ENCODE data around the gene PIR. TPM values are rescaled to one million over a fixed set of nuclear protein-coding genes. Genes with fewer than 3 reads are reported as not detected.

Gene PIR
- total RNA-seq, 1 experiment from 2014 or later, result 27.5 TPM

DNA sequence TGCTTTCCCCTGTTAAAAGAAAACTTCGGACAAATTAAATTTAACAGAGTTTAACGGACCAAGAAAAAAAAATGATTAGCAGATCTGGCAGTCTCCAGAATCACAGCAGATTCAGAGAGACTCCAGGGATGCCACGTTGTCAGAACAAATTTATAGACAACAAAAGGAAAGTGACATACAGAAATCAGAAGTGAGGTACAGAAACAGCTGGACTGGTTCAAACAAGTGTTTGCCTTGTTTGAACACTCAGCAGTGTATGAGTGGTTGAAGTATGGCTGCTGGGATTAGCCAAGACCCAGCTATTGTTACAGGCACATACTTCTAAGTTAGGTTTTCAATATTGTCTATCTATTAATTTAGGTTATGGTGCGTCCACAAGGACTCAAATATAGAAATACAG, 19.1 kb downstream of the PIR start:
- H3K27ac ChIP-seq (ENCODE audit: low read depth, low read length), result no peak overlapping the region
- H3K9ac ChIP-seq (ENCODE audit: low read length), result no peak overlapping the region
- ChIA-PET RAD21 (ENCODE audit: low non-redundant PET in 1 of 2, low total read pairs in 2 of 2, uncharacterized antibody in 2 of 2, unreplicated experiment in 2 of 2) (no interaction called here), CTCF (no interaction called here), POLR2A (no interaction called here)
- H2AFZ ChIP-seq (ENCODE audit: low read depth, low read length, poor library complexity, severe bottlenecking), result no peak overlapping the region
- DNase-seq (ENCODE audit: low read depth, low spot score), result no peak
- intact Hi-C loops (cut with micrococcal nuclease), result loop anchor here (5.0 kb wide), 1 partner anchor 172 kb away; no protein-coding TSS in a partner anchor
- TF ChIP-seq ZFX (IDR thresholded peaks at IDR 0.05), result no peak
- TF ChIP-seq, protein P1, sequence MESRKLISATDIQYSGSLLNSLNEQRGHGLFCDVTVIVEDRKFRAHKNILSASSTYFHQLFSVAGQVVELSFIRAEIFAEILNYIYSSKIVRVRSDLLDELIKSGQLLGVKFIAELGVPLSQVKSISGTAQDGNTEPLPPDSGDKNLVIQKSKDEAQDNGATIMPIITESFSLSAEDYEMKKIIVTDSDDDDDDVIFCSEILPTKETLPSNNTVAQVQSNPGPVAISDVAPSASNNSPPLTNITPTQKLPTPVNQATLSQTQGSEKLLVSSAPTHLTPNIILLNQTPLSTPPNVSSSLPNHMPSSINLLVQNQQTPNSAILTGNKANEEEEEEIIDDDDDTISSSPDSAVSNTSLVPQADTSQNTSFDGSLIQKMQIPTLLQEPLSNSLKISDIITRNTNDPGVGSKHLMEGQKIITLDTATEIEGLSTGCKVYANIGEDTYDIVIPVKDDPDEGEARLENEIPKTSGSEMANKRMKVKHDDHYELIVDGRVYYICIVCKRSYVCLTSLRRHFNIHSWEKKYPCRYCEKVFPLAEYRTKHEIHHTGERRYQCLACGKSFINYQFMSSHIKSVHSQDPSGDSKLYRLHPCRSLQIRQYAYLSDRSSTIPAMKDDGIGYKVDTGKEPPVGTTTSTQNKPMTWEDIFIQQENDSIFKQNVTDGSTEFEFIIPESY (IDR thresholded peaks at IDR 0.05; ENCODE audit: extremely low read depth, insufficient replicate concordance, low read length), result no peak
- H3K9me3 ChIP-seq (ENCODE audit: control insufficient read depth in 1 of 2, insufficient read depth in 1 of 2, low read depth in 1 of 2, low read length in 2 of 2), result no peaks in the 10 kb centered on the region
- no peak for ATAC-seq
- peaks cover 0 to 12% of the 10 kb centered on the region in 2 experiments; a peak in 1 of 4 replicates for H3K4me1 ChIP-seq (ENCODE audit: control insufficient read depth in 1 of 2, insufficient read depth in 2 of 2, low read length in 2 of 2)
- H3K36me3 ChIP-seq (ENCODE audit: control insufficient read depth in 1 of 2, insufficient read depth in 2 of 2, low read length in 2 of 2), result no peaks in the 10 kb centered on the region
- no peaks in the 10 kb centered on the region for H3K79me2 ChIP-seq (ENCODE audit: insufficient read depth, low read length)
- no peaks in the 10 kb centered on the region for H4K20me1 ChIP-seq (ENCODE audit: insufficient read depth)
- no peak overlapping the region for H3K4me3 ChIP-seq (replicated peaks in 1 of 2; ENCODE audit: low read depth in 1 of 2, low read length in 2 of 2)
- BruUV-seq (replicated peaks), result no TSS peak
- H3K9me2 ChIP-seq (ENCODE audit: insufficient read depth), result no peaks in the 10 kb centered on the region
- H3K27me3 ChIP-seq (ENCODE audit: insufficient read depth, low read length), result no peaks in the 10 kb centered on the region
- H3K4me2 ChIP-seq (ENCODE audit: low read length), result no peak overlapping the region

DNA sequence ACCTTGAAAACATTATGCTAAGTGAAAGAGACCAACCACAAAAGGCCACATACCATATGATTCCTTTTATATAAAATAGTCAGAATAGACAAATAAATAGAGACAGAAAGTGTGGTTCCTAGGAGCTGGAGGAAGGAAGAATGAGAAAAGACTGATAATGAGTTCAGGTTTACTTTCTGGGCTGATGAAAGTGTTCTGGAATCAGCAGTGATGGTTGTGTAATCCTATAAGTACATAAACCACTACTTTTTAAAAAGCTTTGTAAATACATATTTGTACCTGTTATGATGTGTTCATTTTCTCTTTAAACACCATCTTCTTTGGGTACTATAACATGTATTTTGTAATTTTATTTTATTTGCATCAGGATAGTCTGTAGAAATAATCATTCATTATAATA, 20.6 kb downstream of the PIR start:
- H3K9ac ChIP-seq (ENCODE audit: low read length), result no peak overlapping the region
- intact Hi-C loops (cut with micrococcal nuclease), result loop anchor here (5.0 kb wide), 1 partner anchor 170 kb away; no protein-coding TSS in a partner anchor
- H3K27ac ChIP-seq (ENCODE audit: low read depth, low read length), result no peak overlapping the region
- no peak for DNase-seq (ENCODE audit: low read depth, low spot score)
- no peak overlapping the region for H2AFZ ChIP-seq (ENCODE audit: low read depth, low read length, poor library complexity, severe bottlenecking)
- H3K79me2 ChIP-seq (ENCODE audit: insufficient read depth, low read length), result no peaks in the 10 kb centered on the region
- ChIA-PET RAD21 (ENCODE audit: low non-redundant PET in 1 of 2, low total read pairs in 2 of 2, uncharacterized antibody in 2 of 2, unreplicated experiment in 2 of 2) (no interaction called here), POLR2A (no interaction called here), CTCF (no interaction called here)
- no peak for ATAC-seq
- no TSS peak for BruUV-seq (replicated peaks)
- peaks cover 0 to 12% of the 10 kb centered on the region in 2 experiments; a peak in 1 of 4 replicates for H3K4me1 ChIP-seq (ENCODE audit: control insufficient read depth in 1 of 2, insufficient read depth in 2 of 2, low read length in 2 of 2)
- no peaks in the 10 kb centered on the region for H3K27me3 ChIP-seq (ENCODE audit: insufficient read depth, low read length)
- H3K9me3 ChIP-seq (ENCODE audit: control insufficient read depth in 1 of 2, insufficient read depth in 1 of 2, low read depth in 1 of 2, low read length in 2 of 2), result no peaks in the 10 kb centered on the region
- no peak overlapping the region for H3K4me3 ChIP-seq (replicated peaks in 1 of 2; ENCODE audit: low read depth in 1 of 2, low read length in 2 of 2)
- no peaks in the 10 kb centered on the region for H4K20me1 ChIP-seq (ENCODE audit: insufficient read depth)
- H3K36me3 ChIP-seq (ENCODE audit: control insufficient read depth in 1 of 2, insufficient read depth in 2 of 2, low read length in 2 of 2), result no peaks in the 10 kb centered on the region
- H3K9me2 ChIP-seq (ENCODE audit: insufficient read depth), result no peaks in the 10 kb centered on the region
- H3K4me2 ChIP-seq (ENCODE audit: low read length), result no peak overlapping the region
- TF ChIP-seq SRF (IDR thresholded peaks at IDR 0.05; ENCODE audit: low read depth) (no peak), POLR2AphosphoS5 (IDR thresholded peaks at IDR 0.05; ENCODE audit: low read depth, low read length) (no peak), ELF1 (IDR thresholded peaks at IDR 0.05; ENCODE audit: borderline replicate concordance, low read depth) (no peak), EZH2 (IDR thresholded peaks at IDR 0.05) (no peak), SIN3A (IDR thresholded peaks at IDR 0.05; ENCODE audit: low read depth) (no peak), SP1 (IDR thresholded peaks at IDR 0.05; ENCODE audit: low read depth) (no peak), ZFX (IDR thresholded peaks at IDR 0.05) (no peak), ZNF274 (IDR thresholded peaks at IDR 0.05; ENCODE audit: low read depth, low read length) (no peak), FOSL1 (IDR thresholded peaks at IDR 0.05; ENCODE audit: low read depth) (no peak), EZH2phosphoT487 (IDR thresholded peaks at IDR 0.05; ENCODE audit: borderline replicate concordance) (no peak)
- TF ChIP-seq, protein P2, sequence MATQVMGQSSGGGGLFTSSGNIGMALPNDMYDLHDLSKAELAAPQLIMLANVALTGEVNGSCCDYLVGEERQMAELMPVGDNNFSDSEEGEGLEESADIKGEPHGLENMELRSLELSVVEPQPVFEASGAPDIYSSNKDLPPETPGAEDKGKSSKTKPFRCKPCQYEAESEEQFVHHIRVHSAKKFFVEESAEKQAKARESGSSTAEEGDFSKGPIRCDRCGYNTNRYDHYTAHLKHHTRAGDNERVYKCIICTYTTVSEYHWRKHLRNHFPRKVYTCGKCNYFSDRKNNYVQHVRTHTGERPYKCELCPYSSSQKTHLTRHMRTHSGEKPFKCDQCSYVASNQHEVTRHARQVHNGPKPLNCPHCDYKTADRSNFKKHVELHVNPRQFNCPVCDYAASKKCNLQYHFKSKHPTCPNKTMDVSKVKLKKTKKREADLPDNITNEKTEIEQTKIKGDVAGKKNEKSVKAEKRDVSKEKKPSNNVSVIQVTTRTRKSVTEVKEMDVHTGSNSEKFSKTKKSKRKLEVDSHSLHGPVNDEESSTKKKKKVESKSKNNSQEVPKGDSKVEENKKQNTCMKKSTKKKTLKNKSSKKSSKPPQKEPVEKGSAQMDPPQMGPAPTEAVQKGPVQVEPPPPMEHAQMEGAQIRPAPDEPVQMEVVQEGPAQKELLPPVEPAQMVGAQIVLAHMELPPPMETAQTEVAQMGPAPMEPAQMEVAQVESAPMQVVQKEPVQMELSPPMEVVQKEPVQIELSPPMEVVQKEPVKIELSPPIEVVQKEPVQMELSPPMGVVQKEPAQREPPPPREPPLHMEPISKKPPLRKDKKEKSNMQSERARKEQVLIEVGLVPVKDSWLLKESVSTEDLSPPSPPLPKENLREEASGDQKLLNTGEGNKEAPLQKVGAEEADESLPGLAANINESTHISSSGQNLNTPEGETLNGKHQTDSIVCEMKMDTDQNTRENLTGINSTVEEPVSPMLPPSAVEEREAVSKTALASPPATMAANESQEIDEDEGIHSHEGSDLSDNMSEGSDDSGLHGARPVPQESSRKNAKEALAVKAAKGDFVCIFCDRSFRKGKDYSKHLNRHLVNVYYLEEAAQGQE (IDR thresholded peaks at IDR 0.05; ENCODE audit: low read depth), result no peak
- TF ChIP-seq, protein P1 (IDR thresholded peaks at IDR 0.05; ENCODE audit: extremely low read depth, insufficient replicate concordance, low read length), result no peak
- TF ChIP-seq, protein P3, sequence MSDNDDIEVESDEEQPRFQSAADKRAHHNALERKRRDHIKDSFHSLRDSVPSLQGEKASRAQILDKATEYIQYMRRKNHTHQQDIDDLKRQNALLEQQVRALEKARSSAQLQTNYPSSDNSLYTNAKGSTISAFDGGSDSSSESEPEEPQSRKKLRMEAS (IDR thresholded peaks at IDR 0.05), result no peak

Measured in HCT116 (cell line).